Measurements from ENCODE around the gene AGBL3. TPM values are rescaled to one million over a fixed set of nuclear protein-coding genes. Genes with fewer than 3 reads are reported as not detected.

The AGBL3 gene
- total RNA-seq, 1 experiment from 2014 or later: 2.1 TPM

- H3K27ac Mint-ChIP-seq: no peak overlapping the region
- H3K4me1 Mint-ChIP-seq: 0 out of 2 replicates have a peak, but pooled peaks cover 4% of the 10 kb centered on the region
- peaks cover 28% of the 10 kb centered on the region for H3K9me3 Mint-ChIP-seq
- ChIA-PET CTCF (no interaction called here), POLR2A (no interaction called here)
- no peak for TF ChIP-seq SMAD4 (CRISPR knock-in tag; IDR thresholded peaks at IDR 0.05)
- TF ChIP-seq JAZF1 (CRISPR knock-in tag; IDR thresholded peaks at IDR 0.05): no peak
- TF ChIP-seq STAT6 (CRISPR knock-in tag; conservative IDR thresholded peaks at IDR 0.05; ENCODE audit: low read depth): no peak
- no peak for TF ChIP-seq PRDM15 (CRISPR knock-in tag; IDR thresholded peaks at IDR 0.05)
- no peak for TF ChIP-seq ZNF317 (CRISPR knock-in tag; IDR thresholded peaks at IDR 0.05; ENCODE audit: borderline replicate concordance, low read depth)
- TF ChIP-seq MXD4 (CRISPR knock-in tag; IDR thresholded peaks at IDR 0.05; ENCODE audit: borderline replicate concordance): no peak
- no peak for TF ChIP-seq E2F5 (CRISPR knock-in tag; IDR thresholded peaks at IDR 0.05)
- TF ChIP-seq GABPB1 (CRISPR knock-in tag; IDR thresholded peaks at IDR 0.05): no peak
- no peak for TF ChIP-seq TEAD4 (CRISPR knock-in tag; IDR thresholded peaks at IDR 0.05)
- TF ChIP-seq ERG (CRISPR knock-in tag; IDR thresholded peaks at IDR 0.05): no peak
- TF ChIP-seq ATF3 (CRISPR knock-in tag; conservative IDR thresholded peaks at IDR 0.05): no peak
- TF ChIP-seq ZNF416 (CRISPR knock-in tag; IDR thresholded peaks at IDR 0.05): no peak
- no peak for TF ChIP-seq MLX (CRISPR knock-in tag; IDR thresholded peaks at IDR 0.05)
- TF ChIP-seq ZNF281 (CRISPR knock-in tag; IDR thresholded peaks at IDR 0.05): no peak
- no peak for TF ChIP-seq ZBTB43 (CRISPR knock-in tag; IDR thresholded peaks at IDR 0.05)
- no peak for TF ChIP-seq ZNF671 (CRISPR knock-in tag; IDR thresholded peaks at IDR 0.05)
- ATAC-seq: no peak
- H3K4me3 Mint-ChIP-seq: no peak overlapping the region
- peaks cover 18% of the 10 kb centered on the region for H3K36me3 Mint-ChIP-seq
- no peak for DNase-seq (ENCODE audit: low spot score)
- H3K27me3 Mint-ChIP-seq (ENCODE audit: low read depth): no peaks in the 10 kb centered on the region; the same call in 1 of the 2 replicates
Measured at GRCh38 chr7:135091717-135092116, 105.4 kb downstream of the AGBL3 start.

All from WTC11 (cell line).